GM19351 (cell line): ENCODE results near the gene CDIPT.
"Not testable (repeated sequence)": the region's sequence is repeated elsewhere in the genome, so short reads cannot be mapped to it uniquely, and the experiment has no call there.

Experiments
- ATAC-seq: cut with Tn5 transposase; IDR thresholded peaks from one replicate; pipeline ENCODE4 v1.9.1; 2021; ENCODE audit warnings: mild to moderate bottlenecking, moderate library complexity; ENCODE audit not compliant: unreplicated experiment

The CDIPT gene

GRCh38 chr16:29897333-29897732 is 34.3 kb upstream of the CDIPT start:
- ATAC-seq: no peak

GRCh38 chr16:29896841-29897240 is 33.8 kb upstream of the CDIPT start:
- ATAC-seq: no peak

GRCh38 chr16:29894352-29894751 is 31.3 kb upstream of the CDIPT start:
- no peak for ATAC-seq

- no peak for ATAC-seq
Measured at GRCh38 chr16:29893553-29893952, 30.5 kb upstream of the CDIPT start.

- no peak for ATAC-seq
Measured at GRCh38 chr16:29892458-29892813, 29.4 kb upstream of the CDIPT start.

GRCh38 chr16:29891525-29892457 is 28.8 kb upstream of the CDIPT start:
- no peak for ATAC-seq

GRCh38 chr16:29889372-29889771 is 26.3 kb upstream of the CDIPT start:
- not testable (repeated sequence) for ATAC-seq

- no peak for ATAC-seq
Measured at GRCh38 chr16:29883987-29884386, 21.0 kb upstream of the CDIPT start.

GRCh38 chr16:29881050-29881449 is 18.0 kb upstream of the CDIPT start:
- ATAC-seq: no peak

GRCh38 chr16:29878172-29878571 is 15.1 kb upstream of the CDIPT start:
- ATAC-seq: no peak

- ATAC-seq: no peak
Measured at GRCh38 chr16:29877266-29877961, 14.4 kb upstream of the CDIPT start.

- no peak for ATAC-seq
Measured at GRCh38 chr16:29876594-29877249, 13.7 kb upstream of the CDIPT start.

GRCh38 chr16:29876217-29876593 is 13.2 kb upstream of the CDIPT start:
- ATAC-seq: no peak

GRCh38 chr16:29875206-29875605 is 12.2 kb upstream of the CDIPT start:
- no peak for ATAC-seq

- ATAC-seq: no peak
Measured at GRCh38 chr16:29873319-29873718, 10.3 kb upstream of the CDIPT start.

- no peak for ATAC-seq
Measured at GRCh38 chr16:29871822-29872546, 9.0 kb upstream of the CDIPT start.

GRCh38 chr16:29869067-29869466 is 6.0 kb upstream of the CDIPT start:
- not testable (repeated sequence) for ATAC-seq

- no peak for ATAC-seq
Measured at GRCh38 chr16:29868396-29869009, 5.5 kb upstream of the CDIPT start.

GRCh38 chr16:29864205-29864604 is 1.2 kb upstream of the CDIPT start:
- ATAC-seq: no peak

- no peak for ATAC-seq
Measured at GRCh38 chr16:29863669-29863984, 601 bp upstream of the CDIPT start.

GRCh38 chr16:29862383-29862883 is 593 bp downstream of the CDIPT start:
- ATAC-seq: no peak
